HG03139 (cell line): ENCODE measurements around the gene PCDHB16.
"Not testable (repeated sequence)": the region's sequence is repeated elsewhere in the genome, so short reads cannot be mapped to it uniquely, and the experiment has no call there.

Source experiments
- ATAC-seq: cut with Tn5 transposase; IDR thresholded peaks from one replicate; pipeline ENCODE4 v1.9.1; 2021; ENCODE audit not compliant: unreplicated experiment

Gene PCDHB16

DNA sequence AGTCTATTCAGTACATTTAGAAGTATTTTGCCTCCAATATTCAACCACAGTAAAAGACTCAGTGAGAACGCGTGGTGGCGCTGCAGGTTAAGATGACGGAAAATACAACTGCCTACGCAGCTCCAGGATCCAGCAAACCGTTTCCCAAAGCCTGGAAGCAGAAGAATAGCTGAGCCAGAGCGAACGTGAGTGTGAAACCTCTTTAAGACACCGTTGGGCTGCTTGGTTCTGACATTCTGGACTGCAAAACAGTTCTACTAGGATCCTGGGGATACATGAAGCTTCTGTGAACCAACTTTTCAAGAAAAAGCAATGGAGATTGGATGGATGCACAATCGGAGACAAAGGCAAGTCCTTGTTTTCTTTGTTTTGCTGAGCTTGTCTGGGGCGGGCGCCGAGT lies at the start of gene PCDHB16:
TSS of gene PCDHB16 (plus strand) at position 140 of the 400 bp plus-strand sequence. CDS start at position 313, 173 bp downstream.
- no peak for ATAC-seq

DNA sequence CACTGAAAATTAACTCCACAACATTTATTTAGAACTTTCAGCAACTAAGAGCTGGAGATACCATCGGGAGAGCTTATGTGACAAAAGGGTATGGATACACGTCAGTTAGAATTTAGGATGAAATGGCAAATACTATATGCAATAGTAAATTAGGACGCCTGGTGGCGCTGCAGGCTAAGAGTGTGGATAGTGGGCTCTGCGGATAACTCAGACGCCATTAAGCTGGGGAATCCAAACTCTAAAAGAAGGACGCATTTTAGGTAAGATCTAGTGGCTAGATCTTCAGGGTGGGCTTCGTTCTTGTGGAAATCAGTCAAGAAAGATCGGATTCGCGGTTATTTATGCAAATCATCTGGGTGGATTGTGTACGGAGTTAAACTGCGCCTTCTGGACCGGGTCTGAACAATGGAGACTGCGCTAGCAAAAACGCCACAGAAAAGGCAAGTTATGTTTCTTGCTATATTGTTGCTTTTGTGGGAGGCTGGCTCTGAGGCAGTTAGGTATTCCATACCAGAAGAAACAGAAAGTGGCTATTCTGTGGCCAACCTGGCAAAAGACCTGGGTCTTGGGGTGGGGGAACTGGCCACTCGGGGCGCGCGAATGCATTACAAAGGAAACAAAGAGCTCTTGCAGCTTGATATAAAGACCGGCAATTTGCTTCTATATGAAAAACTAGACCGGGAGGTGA lies 47.0 kb upstream of the PCDHB16 start, which contains the start of gene PCDHB5:
TSS of gene PCDHB5 (plus strand) at position 177 of the 688 bp plus-strand sequence. CDS start at position 406, 229 bp downstream.
- no peak for ATAC-seq

DNA sequence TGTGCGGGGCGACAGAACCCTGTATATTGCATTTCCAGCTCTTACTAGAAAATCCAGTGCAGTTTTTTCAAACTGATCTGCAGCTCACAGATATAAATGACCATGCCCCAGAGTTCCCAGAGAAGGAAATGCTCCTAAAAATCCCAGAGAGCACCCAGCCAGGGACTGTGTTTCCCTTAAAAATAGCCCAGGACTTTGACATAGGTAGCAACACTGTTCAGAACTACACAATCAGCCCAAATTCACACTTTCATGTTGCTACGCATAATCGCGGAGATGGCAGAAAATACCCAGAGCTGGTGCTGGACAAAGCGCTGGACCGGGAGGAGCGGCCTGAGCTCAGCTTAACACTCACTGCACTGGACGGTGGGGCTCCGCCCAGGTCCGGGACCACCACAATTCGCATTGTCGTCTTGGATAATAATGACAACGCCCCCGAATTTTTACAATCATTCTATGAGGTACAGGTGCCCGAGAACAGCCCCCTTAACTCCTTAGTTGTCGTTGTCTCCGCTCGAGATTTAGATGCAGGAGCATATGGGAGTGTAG lies 46.4 kb upstream of the PCDHB16 start:
- ATAC-seq = no peak

DNA sequence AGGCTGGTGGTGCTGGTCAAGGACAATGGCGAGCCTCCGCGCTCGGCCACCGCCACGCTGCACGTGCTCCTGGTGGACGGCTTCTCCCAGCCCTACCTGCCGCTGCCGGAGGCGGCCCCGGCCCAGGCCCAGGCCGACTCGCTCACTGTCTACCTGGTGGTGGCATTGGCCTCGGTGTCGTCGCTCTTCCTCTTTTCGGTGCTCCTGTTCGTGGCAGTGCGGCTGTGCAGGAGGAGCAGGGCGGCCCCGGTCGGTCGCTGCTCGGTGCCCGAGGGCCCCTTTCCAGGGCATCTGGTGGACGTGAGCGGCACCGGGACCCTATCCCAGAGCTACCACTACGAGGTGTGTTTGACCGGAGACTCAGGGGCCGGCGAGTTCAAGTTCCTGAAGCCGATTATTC lies 44.8 kb upstream of the PCDHB16 start:
- not testable (repeated sequence) for ATAC-seq

DNA sequence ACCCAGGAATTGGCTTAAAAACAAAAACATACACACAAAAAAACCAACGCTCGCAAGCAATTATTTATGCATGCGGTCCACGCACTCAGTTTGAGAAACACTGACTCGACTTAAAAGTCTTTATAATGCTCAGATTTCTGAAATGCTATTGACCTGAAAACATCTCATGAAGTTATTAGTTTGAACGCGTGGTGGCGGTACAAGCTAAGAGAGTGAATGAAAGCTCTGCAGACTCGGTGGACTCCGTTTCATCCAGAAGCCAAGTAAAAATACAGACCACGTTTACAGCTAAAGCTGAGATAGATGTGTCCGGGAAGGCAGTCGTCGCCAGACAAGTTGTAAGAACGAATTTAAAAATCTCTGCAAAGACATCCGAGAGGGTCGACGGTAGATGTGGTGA lies 32.4 kb upstream of the PCDHB16 start, which contains the start of gene PCDHB6:
TSS of gene PCDHB6 (plus strand) at position 246 of the 400 bp plus-strand sequence. CDS start 201 bp downstream, outside the sequence.
- ATAC-seq = no peak

DNA sequence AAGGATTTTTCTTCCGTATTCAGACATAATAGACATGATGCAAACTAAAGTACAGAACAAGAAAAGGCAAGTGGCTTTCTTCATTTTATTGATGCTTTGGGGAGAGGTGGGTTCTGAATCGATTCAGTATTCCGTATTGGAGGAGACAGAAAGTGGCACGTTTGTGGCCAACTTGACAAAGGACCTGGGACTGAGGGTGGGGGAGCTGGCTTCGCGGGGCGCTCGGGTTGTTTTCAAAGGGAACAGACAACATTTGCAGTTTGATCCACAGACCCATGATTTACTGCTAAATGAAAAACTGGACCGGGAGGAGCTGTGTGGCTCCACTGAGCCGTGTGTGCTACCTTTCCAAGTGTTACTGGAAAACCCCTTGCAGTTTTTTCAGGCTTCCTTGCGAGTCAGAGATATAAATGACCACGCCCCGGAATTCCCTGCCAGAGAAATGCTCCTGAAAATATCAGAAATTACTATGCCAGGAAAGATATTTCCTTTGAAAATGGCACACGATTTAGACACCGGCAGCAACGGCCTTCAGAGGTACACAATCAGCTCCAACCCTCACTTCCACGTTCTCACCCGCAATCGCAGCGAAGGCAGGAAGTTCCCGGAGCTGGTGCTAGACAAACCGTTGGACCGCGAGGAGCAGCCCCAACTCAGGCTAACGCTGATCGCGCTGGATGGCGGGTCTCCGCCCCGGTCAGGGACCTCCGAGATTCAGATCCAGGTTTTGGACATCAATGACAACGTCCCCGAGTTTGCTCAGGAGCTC lies 31.8 kb upstream of the PCDHB16 start:
- no peak for ATAC-seq

DNA sequence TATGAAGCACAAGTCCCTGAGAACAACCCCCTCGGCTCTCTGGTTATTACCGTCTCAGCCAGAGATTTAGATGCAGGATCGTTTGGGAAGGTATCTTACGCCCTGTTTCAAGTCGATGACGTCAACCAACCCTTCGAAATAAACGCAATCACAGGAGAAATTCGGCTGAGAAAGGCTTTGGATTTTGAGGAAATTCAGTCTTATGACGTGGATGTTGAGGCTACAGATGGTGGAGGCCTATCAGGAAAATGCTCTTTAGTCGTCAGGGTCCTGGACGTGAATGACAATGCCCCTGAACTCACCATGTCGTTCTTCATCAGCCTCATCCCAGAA lies 31.2 kb upstream of the PCDHB16 start:
- ATAC-seq = no peak

DNA sequence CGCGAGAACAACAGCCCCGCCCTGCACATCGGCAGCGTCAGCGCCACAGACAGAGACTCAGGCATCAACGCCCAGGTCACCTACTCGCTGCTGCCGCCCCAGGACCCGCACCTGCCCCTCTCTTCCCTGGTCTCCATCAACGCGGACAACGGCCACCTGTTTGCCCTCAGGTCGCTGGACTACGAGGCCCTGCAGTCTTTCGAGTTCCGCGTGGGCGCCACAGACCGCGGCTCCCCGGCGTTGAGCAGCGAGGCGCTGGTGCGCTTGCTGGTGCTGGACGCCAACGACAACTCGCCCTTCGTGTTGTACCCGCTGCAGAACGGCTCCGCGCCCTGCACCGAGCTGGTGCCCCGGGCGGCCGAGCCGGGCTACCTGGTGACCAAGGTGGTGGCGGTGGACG lies 30.6 kb upstream of the PCDHB16 start:
- ATAC-seq = not testable (repeated sequence)

DNA sequence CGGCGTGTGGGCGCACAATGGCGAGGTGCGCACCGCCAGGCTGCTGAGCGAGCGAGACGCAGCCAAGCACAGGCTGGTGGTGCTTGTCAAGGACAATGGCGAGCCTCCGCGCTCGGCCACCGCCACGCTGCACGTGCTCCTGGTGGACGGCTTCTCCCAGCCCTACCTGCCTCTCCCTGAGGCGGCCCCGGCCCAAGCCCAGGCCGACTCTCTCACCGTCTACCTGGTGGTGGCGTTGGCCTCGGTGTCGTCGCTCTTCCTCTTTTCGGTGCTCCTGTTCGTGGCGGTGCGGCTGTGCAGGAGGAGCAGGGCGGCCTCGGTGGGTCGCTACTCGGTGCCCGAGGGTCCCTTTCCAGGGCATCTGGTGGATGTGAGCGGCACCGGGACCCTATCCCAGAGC lies 30.1 kb upstream of the PCDHB16 start:
- not testable (repeated sequence) for ATAC-seq

DNA sequence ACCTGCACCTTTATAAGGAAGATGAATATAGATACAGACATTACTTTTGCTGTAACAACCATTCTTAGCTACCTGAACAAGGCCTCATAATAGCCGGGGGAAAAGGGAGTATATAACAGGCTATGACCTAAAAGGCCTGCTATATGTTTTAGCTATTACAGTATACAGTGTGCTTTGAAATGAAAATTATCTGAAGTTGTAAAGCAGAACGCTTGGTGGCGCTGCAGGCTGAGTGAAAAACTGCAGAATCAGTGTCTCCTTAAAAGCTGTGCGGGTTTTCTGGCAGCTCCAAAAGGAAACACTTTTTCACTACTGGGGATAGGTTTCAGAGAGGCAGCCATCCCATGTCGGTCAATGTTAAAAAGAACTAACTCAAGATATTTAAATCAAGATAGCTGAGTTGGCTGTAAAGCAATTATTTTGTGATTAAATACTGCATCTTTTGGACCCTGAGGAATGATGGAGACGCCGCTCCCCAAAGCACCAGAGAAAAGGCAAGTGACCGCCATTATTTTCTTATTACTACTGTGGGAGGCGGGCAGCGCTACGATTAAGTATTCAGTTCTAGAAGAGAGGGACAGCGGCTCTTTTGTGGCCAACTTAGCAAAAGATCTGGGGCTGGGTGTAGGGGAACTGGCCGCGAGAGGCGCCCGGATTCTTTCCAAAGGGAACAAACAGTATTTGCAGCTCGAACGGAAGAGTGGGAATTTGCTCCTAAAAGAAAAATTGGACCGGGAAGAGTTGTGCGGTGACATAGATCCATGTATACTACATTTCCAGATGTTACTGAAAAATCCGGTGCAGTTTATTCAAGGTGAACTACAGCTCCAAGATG lies 26.4 kb upstream of the PCDHB16 start:
- ATAC-seq = no peak

DNA sequence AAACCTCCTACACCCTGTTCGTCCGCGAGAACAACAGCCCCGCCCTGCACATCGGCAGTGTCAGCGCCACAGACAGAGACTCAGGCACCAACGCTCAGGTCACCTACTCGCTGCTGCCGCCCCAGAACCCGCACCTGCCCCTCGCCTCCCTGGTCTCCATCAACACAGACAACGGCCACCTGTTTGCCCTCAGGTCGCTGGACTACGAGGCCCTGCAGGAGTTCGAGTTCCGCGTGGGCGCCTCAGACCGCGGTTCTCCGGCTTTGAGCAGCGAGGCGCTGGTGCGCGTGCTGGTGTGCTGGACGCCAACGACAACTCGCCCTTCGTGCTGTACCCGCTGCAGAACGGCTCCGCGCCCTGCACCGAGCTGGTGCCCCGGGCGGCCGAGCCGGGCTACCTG lies 24.8 kb upstream of the PCDHB16 start:
- not testable (repeated sequence) for ATAC-seq

DNA sequence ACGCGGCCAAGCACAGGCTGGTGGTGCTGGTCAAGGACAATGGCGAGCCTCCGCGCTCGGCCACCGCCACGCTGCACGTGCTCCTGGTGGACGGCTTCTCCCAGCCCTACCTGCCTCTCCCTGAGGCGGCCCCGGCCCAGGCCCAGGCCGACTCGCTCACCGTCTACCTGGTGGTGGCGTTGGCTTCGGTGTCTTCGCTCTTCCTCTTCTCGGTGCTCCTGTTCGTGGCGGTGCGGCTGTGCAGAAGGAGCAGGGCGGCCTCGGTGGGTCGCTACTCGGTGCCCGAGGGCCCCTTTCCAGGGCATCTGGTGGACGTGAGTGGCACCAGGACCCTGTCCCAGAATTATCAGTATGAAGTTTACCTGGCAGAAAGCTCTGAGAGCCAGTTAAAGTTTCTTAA lies 24.3 kb upstream of the PCDHB16 start:
- not testable (repeated sequence) for ATAC-seq

DNA sequence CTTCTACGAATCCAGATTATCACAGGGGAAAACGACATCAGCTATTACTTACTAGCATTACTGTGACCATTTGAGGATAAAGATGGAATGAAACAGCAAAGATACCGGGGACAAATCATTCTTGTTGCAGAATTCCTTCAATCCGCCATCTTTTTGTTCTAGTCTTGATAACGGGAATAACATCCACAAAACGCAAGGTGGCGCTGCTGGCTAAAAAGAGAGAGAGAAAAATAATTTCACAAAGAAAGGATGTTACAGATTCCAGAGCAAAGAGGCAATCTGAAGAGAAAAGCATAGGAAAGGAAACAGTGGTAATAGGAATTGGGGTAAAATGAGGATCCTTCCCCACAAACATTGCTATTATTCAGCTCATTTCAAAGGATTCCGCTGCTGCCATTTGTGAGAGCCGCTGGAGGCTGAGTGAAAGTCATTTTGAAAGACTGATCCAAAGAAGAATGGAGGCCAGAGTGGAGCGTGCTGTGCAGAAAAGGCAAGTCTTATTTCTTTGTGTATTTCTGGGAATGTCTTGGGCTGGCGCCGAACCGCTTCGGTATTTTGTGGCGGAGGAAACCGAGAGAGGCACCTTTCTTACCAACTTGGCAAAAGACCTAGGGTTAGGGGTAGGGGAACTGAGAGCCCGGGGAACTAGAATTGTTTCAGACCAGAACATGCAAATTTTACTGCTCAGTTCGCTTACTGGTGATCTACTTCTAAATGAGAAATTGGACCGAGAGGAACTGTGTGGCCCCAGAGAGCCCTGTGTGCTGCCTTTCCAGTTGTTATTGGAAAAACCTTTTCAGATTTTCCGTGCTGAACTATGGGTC lies 9.6 kb upstream of the PCDHB16 start, which contains the start of gene PCDHB7:
TSS of gene PCDHB7 (plus strand) at position 264 of the 824 bp plus-strand sequence. CDS start at position 456, 192 bp downstream.
- ATAC-seq = no peak

DNA sequence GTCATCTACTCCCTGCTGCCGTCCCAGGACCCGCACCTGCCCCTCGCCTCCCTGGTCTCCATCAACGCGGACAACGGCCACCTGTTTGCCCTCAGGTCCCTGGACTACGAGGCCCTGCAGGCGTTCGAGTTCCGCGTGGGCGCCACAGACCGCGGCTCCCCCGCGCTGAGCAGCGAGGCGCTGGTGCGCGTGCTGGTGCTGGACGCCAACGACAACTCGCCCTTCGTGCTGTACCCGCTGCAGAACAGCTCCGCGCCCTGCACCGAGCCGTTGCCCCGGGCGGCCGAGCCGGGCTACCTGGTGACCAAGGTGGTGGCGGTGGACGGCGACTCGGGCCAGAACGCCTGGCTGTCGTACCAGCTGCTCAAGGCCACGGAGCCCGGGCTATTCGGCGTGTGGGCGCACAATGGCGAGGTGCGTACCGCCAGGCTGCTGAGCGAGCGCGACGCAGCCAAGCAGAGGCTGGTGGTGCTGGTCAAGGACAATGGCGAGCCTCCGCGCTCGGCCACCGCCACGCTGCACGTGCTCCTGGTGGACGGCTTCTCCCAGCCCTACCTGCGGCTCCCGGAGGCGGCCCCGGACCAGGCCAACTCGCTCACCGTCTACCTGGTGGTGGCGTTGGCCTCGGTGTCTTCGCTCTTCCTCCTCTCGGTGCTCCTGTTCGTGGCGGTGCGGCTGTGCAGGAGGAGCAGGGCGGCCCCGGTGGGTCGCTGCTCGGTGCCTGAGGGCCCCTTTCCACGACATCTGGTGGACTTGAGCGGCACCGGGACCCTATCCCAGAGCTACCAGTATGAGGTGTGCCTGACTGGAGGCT lies 7.7 kb upstream of the PCDHB16 start:
- ATAC-seq = not testable (repeated sequence)

DNA sequence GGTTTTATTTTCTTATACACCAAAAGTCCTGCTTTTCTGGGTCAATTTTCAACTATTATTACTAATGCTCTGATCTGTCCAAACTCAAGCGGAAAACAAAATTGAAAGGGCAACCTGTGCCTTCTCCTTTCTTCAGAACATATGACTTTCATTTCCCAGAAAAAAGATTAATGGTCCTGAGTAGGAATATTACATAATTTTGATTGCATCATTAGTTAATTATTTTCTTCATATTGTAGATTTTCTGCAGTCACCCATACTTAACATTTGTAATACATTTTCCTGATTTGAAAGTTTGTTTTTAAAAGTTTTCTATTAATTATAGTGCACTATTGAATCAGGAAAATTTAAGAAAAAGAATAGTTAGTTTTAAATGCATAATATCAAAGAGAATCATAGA lies 6.3 kb upstream of the PCDHB16 start:
- ATAC-seq = no peak

DNA sequence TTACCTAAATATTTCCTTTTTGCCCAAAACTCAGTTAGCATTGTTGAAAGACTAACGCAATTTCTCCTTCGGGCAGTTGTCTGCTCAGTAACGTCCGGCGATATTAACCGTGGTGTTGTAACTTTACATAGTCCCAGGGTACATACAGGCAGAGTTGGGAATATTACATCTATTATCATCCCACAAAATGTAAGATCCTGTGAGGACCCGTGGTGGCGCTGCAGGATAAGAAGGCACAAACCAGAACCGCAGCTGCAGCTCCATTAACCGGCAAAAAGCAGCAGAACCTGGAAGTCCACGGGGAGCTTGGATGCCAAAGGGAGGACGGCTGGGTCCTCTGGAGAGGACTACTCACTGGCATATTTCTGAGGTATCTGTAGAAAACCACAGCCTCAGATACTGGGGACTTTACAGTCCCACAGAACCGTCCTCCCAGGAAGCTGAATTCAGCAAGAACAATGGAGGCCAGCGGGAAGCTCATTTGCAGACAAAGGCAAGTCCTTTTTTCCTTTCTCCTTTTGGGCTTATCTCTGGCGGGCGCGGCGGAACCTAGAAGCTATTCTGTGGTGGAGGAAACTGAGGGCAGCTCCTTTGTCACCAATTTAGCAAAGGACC lies 4.5 kb upstream of the PCDHB16 start, which contains the start of gene PCDHB8:
TSS of gene PCDHB8 (plus strand) at position 214 of the 615 bp plus-strand sequence. CDS start at position 459, 245 bp downstream.
- ATAC-seq = not testable (repeated sequence)

DNA sequence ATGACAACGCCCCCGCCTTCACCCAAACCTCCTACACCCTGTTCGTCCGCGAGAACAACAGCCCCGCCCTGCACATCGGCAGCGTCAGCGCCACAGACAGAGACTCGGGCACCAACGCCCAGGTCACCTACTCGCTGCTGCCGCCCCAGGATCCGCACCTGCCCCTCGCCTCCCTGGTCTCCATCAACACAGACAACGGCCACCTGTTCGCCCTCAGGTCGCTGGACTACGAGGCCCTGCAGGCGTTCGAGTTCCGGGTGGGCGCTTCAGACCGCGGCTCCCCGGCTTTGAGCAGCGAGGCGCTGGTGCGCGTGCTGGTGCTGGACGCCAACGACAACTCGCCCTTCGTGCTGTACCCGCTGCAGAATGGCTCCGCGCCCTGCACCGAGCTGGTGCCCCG lies 2.8 kb upstream of the PCDHB16 start:
- not testable (repeated sequence) for ATAC-seq

DNA sequence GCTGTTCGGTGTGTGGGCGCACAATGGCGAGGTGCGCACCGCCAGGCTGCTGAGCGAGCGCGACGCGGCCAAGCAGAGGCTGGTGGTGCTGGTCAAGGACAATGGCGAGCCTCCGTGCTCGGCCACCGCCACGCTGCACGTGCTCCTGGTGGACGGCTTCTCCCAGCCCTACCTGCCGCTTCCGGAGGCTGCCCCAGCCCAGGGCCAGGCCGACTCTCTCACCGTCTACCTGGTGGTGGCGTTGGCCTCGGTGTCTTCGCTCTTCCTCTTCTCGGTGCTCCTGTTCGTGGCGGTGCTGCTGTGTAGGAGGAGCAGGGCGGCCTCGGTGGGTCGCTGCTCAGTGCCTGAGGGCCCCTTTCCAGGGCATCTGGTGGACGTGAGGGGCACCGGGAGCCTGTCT lies 2.3 kb upstream of the PCDHB16 start:
- not testable (repeated sequence) for ATAC-seq

DNA sequence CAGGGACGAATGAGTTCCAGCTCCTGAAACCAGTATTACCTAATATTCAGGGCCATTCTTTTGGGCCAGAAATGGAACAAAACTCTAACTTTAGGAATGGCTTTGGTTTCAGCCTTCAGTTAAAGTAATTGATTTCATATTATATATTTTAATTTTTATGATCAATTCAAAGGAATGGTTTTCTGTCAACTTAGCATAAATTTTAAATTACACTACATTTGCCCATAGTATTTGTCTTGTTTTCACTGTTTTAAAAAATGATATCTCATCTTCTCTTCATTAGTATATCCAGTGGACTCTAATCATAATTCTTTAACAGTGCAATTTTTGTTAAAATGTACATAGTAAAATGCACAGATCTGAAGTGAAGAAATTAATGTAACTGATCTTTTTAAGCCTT lies 1.9 kb upstream of the PCDHB16 start:
- no peak for ATAC-seq
